OCI-LY7 (cell line): ENCODE measurements around the gene CDK10.

ENCODE experiments used
- EZH2phosphoT487 ChIP-seq: fragments of 200-600 bp; sonication (generic); IDR thresholded peaks from 2 replicates; pipeline ENCODE4 v1.6.1; 2018; ENCODE audit warnings: low read depth, borderline replicate concordance, mild to moderate bottlenecking, mixed run types, antibody characterized with exemption, low read length, moderate library complexity, mixed read lengths
- TF ChIP-seq, protein P1 (sequence below): fragments of 200-600 bp; sonication (generic); conservative IDR thresholded peaks from 2 replicates; pipeline ENCODE4 v1.5.1; 2014; ENCODE audit warnings: mild to moderate bottlenecking, antibody characterized with exemption, low read length, moderate library complexity, mixed read lengths

DNA sequence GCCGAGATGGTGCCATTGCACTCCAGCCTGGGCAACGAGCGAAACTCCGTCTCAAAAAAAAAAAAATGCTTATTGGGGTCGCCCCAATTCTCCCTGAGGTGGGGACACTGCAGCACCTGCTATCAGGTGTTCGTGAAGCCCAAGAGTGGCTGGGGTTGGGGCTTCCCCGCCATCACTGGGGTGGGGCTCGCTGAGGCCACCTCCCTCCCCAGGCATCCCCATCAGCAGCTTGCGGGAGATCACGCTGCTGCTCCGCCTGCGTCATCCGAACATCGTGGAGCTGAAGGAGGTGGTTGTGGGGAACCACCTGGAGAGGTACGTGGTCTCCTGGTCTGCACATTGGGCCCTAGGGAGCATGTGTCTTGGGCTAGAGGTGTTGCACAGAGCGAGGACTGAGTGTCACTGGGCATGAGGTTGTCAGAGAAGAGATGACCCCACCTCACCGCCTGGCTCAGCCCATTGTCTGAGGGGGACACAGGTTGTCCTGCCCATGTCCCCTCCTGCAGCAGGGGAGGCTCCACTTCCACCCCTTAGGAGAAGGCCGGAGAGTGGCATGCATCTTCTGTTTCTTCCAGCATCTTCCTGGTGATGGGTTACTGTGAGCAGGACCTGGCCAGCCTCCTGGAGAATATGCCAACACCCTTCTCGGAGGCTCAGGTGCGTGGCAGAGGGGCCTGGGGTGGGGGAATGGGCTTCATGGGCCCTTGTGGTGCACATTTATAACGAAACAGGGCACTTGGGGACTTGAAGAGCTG, 4.9 kb downstream of the CDK10 start:
- TF ChIP-seq, protein P1, sequence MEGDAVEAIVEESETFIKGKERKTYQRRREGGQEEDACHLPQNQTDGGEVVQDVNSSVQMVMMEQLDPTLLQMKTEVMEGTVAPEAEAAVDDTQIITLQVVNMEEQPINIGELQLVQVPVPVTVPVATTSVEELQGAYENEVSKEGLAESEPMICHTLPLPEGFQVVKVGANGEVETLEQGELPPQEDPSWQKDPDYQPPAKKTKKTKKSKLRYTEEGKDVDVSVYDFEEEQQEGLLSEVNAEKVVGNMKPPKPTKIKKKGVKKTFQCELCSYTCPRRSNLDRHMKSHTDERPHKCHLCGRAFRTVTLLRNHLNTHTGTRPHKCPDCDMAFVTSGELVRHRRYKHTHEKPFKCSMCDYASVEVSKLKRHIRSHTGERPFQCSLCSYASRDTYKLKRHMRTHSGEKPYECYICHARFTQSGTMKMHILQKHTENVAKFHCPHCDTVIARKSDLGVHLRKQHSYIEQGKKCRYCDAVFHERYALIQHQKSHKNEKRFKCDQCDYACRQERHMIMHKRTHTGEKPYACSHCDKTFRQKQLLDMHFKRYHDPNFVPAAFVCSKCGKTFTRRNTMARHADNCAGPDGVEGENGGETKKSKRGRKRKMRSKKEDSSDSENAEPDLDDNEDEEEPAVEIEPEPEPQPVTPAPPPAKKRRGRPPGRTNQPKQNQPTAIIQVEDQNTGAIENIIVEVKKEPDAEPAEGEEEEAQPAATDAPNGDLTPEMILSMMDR = no peak
- TF ChIP-seq EZH2phosphoT487 = no peak
